CD4-positive, CD25-positive, alpha-beta regulatory T cell (primary cell): ENCODE measurements around the gene TCTN2. TPM values are rescaled to one million over a fixed set of nuclear protein-coding genes. Genes with fewer than 3 reads are reported as not detected.

Experiments
- ATAC-seq, 2 donors: fragments of 150-1000 bp; cut with Tn5 transposase; one replicate each; pipeline ENCODE4 v1.10.0; 2021; ENCODE audit warnings: low read depth in 2 of 2, moderate number of reproducible peaks in 2 of 2, moderate library complexity in 1 of 2
- DNase-seq, 3 donors: peaks; one replicate each; pipeline versions ENCODE4 v3.0.0 to v3.0.0-alpha.2; 2012 to 2022; ENCODE audit warnings: mixed read lengths in 1 of 3
- H3K27ac ChIP-seq: one replicate; pipeline ENCODE4 v1.7.0; 2013; ENCODE audit warnings: mild to moderate bottlenecking, low read length; ENCODE audit not compliant: insufficient read depth, poor library complexity, severe bottlenecking
- H3K27me3 ChIP-seq: one replicate; pipeline ENCODE4 v1.7.0; 2013; ENCODE audit warnings: low read length; ENCODE audit not compliant: control insufficient read depth, insufficient read depth
- H3K36me3 ChIP-seq: one replicate; pipeline ENCODE4 v1.7.0; 2013; ENCODE audit warnings: mild to moderate bottlenecking, low read length, moderate library complexity; ENCODE audit not compliant: control insufficient read depth, insufficient read depth
- H3K4me1 ChIP-seq: 2 replicates; pipeline ENCODE4 v1.7.0; 2013; ENCODE audit warnings: mild to moderate bottlenecking, low read length; ENCODE audit not compliant: insufficient read depth, control insufficient read depth, poor library complexity, severe bottlenecking
- H3K4me3 ChIP-seq: one replicate; pipeline ENCODE4 v1.7.0; 2013; ENCODE audit warnings: low read depth, mild to moderate bottlenecking, low read length, moderate library complexity
- H3K9me3 ChIP-seq, 2 experiments: 1 replicate in 1 of 2; 2 replicates in 1 of 2; pipeline ENCODE4 v1.7.0; 2013; ENCODE audit warnings: low read length in 2 of 2, mild to moderate bottlenecking in 1 of 2, moderate library complexity in 1 of 2; ENCODE audit not compliant: control insufficient read depth in 2 of 2
- H3K27ac Mint-ChIP-seq, 3 donors: one replicate each; pipeline ENCODE4 v1.8.0; 2020 to 2022; ENCODE audit warnings: mild to moderate bottlenecking in 3 of 3, mixed read lengths in 3 of 3, moderate library complexity in 2 of 3
- H3K27me3 Mint-ChIP-seq: one replicate; pipeline ENCODE4 v1.8.0; 2022; ENCODE audit warnings: mild to moderate bottlenecking, mixed read lengths
- H3K36me3 Mint-ChIP-seq: one replicate; pipeline ENCODE4 v1.8.0; 2020; ENCODE audit warnings: mixed read lengths
- H3K4me1 Mint-ChIP-seq, 4 donors: one replicate each; pipeline ENCODE4 v1.8.0; 2020 to 2022; ENCODE audit warnings: mixed read lengths in 4 of 4, mild to moderate bottlenecking in 1 of 4
- H3K4me3 Mint-ChIP-seq, 4 donors: one replicate each; pipeline ENCODE4 v1.8.0; 2020 to 2022; ENCODE audit warnings: mild to moderate bottlenecking in 4 of 4, mixed read lengths in 4 of 4, moderate library complexity in 3 of 4
- H3K9me3 Mint-ChIP-seq, 7 donors: one replicate each; pipeline ENCODE4 v1.8.0; 2020 to 2022; ENCODE audit warnings: mixed read lengths in 7 of 7, mild to moderate bottlenecking in 3 of 7, moderate library complexity in 2 of 7
- polyA plus RNA-seq, 4 donors: library from polyadenylated mRNA; unstranded; fragments of 300-500 nt; fragmentation: Illumina TruSeq; gene quantifications; one replicate each; pipeline ENCODE4 v1.2.3, GENCODE V29; 2021
- total RNA-seq: library from RNA; stranded (reverse); gene quantifications from one replicate; pipeline ENCODE4 v1.2.3, GENCODE V29; 2022

TCTN2 gene
- total and polyA plus RNA-seq, 5 donors from 2014 or later = 0.11 to 3.7 (median 1.4) TPM

GRCh38 chr12:123696207-123696606 is 25.3 kb downstream of the TCTN2 start:
- Mint-ChIP-seq H3K27me3 (no peaks in the 10 kb centered on the region), H3K9me3 (no peaks in the 10 kb centered on the region), H3K4me1 (no peaks in the 10 kb centered on the region), H3K4me3 (no peak overlapping the region), H3K36me3 (peaks cover 28% of the 10 kb centered on the region), H3K27ac (no peak overlapping the region)
- H3K27ac ChIP-seq = no peak overlapping the region
- no peaks in the 10 kb centered on the region for H3K4me1 ChIP-seq
- H3K36me3 ChIP-seq = peaks cover 3% of the 10 kb centered on the region
- H3K9me3 ChIP-seq = no peaks in the 10 kb centered on the region
- H3K27me3 ChIP-seq = no peaks in the 10 kb centered on the region
- DNase-seq (no peak), ATAC-seq (no peak)
- no peak overlapping the region for H3K4me3 ChIP-seq

DNA sequence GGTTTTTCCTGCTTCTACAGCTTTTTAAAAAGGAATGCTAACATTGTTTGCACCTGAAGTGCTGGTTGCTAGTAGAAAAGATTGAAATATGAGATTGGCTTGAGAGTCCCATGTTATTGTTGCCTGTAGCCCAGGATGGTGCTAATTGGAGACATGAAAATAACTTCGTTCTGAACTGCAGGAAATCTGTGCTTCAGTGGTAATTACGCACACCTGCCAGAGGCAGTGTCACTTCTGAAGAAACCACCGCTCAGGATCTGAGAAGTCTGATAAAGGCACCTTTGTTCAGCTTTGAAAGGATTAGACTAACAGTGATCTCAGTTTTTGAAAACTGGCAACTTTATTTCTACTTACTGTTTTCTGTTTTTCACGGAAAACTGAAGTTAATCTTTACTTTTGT is 25.7 kb downstream of the TCTN2 start:
- no peaks in the 10 kb centered on the region for H3K4me1 ChIP-seq
- no peak overlapping the region for H3K4me3 ChIP-seq
- H3K27ac ChIP-seq = no peak overlapping the region
- peaks cover 3% of the 10 kb centered on the region for H3K36me3 ChIP-seq
- no peak for DNase-seq
- Mint-ChIP-seq H3K36me3 (peaks cover 25% of the 10 kb centered on the region), H3K27me3 (no peaks in the 10 kb centered on the region), H3K9me3 (no peaks in the 10 kb centered on the region), H3K27ac (no peak overlapping the region), H3K4me3 (peak overlapping the region in 1 of 4 donors; percentile 4), H3K4me1 (no peaks in the 10 kb centered on the region)
- no peaks in the 10 kb centered on the region for H3K27me3 ChIP-seq
- H3K9me3 ChIP-seq = no peaks in the 10 kb centered on the region
- ATAC-seq = no peak

- no peak overlapping the region for H3K4me3 Mint-ChIP-seq
- H3K27ac Mint-ChIP-seq = no peak overlapping the region
- Histone ChIP-seq H3K9me3 (no peaks in the 10 kb centered on the region), H3K27me3 (no peaks in the 10 kb centered on the region), H3K4me1 (no peaks in the 10 kb centered on the region), H3K27ac (no peak overlapping the region), H3K36me3 (no peaks in the 10 kb centered on the region), H3K4me3 (no peak overlapping the region)
- peaks cover 18% of the 10 kb centered on the region for H3K36me3 Mint-ChIP-seq
- H3K9me3 Mint-ChIP-seq = no peaks in the 10 kb centered on the region
- peaks cover 0 to 2% (median 0%) of the 10 kb centered on the region in 4 donors for H3K4me1 Mint-ChIP-seq
- no peaks in the 10 kb centered on the region for H3K27me3 Mint-ChIP-seq
- DNase-seq (no peak), ATAC-seq (no peak)
Measured at GRCh38 chr12:123705935-123706334, 35.0 kb downstream of the TCTN2 start.

- Histone ChIP-seq H3K36me3 (no peaks in the 10 kb centered on the region), H3K4me1 (peaks cover 5% of the 10 kb centered on the region), H3K27me3 (no peaks in the 10 kb centered on the region), H3K4me3 (no peak overlapping the region), H3K9me3 (no peaks in the 10 kb centered on the region), H3K27ac (no peak overlapping the region)
- H3K36me3 Mint-ChIP-seq = peaks cover 13% of the 10 kb centered on the region
- H3K9me3 Mint-ChIP-seq = no peaks in the 10 kb centered on the region
- no peak for ATAC-seq
- no peak for DNase-seq
- no peak overlapping the region for H3K27ac Mint-ChIP-seq
- peaks cover 0 to 13% (median 3%) of the 10 kb centered on the region in 4 donors for H3K4me1 Mint-ChIP-seq
- H3K4me3 Mint-ChIP-seq = peak overlapping the region in 2 of 4 donors; percentile 32 to 41
- no peaks in the 10 kb centered on the region for H3K27me3 Mint-ChIP-seq
Measured at GRCh38 chr12:123707466-123707865, 36.6 kb downstream of the TCTN2 start.

DNA sequence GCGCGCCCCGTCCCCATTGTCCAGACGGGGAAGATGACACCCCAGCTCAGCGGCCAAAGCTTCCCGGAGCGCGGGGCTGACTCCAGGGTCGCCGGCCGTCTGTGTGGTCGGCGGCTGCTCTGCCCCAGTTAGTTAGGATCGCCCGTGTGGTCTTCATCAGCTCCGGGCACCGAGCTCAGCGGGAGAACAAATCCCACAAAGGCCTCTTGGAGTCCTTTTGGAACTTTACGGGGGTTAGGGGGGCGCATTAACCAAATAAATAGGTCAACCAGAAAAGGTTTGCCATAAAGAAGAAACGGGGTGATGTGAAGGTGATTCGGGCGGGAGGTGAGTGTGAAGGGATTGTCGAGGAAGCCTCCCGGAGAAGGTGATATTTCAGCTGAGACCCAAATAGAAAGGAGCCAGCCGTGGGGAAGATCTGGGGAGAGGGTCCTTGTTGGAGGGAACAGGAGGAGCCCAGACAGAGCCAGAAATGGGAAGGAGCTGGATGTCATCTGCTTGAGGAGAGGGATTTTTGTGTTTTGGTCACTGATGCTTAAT is 41.9 kb downstream of the TCTN2 start:
- Histone ChIP-seq H3K4me3 (peak overlapping the region; percentile 84), H3K27me3 (no peaks in the 10 kb centered on the region), H3K4me1 (peaks cover 28% of the 10 kb centered on the region), H3K9me3 (no peaks in the 10 kb centered on the region), H3K27ac (peak overlapping the region; percentile 61), H3K36me3 (no peaks in the 10 kb centered on the region)
- no peaks in the 10 kb centered on the region for H3K36me3 Mint-ChIP-seq
- peak overlapping the region; percentile 85 to 92 (median 88) for H3K4me3 Mint-ChIP-seq
- peak overlapping the region; percentile 39 to 89 (median 85) for H3K27ac Mint-ChIP-seq
- DNase-seq = peak in 1 of 3 donors; percentile 5
- ATAC-seq = no peak
- peaks cover 18 to 44% (median 29%) of the 10 kb centered on the region in 4 donors for H3K4me1 Mint-ChIP-seq
- peaks cover 6% of the 10 kb centered on the region for H3K27me3 Mint-ChIP-seq
- no peaks in the 10 kb centered on the region for H3K9me3 Mint-ChIP-seq

DNA sequence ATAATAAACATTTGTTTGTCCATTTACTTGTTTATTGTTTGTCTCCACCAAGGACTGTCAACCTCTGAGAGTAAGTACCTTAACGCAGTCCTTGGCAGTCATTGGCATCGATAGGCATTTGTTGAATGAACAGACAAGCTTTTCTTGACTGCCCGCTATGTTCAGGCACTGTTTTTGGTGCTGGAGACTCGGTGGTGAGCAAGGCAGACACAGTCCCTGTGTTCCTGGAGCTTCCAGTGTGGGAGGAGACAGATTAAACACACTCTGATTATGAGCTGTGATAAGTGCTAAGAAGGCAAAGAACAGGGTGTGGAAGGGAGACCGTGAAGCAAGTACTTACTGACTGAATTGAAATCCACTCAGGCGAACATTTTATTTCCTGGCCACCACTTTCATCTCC is 42.5 kb downstream of the TCTN2 start:
- Mint-ChIP-seq H3K9me3 (no peaks in the 10 kb centered on the region), H3K27me3 (peaks cover 6% of the 10 kb centered on the region), H3K4me1 (peaks cover 18 to 44% (median 29%) of the 10 kb centered on the region in 4 donors), H3K27ac (peak overlapping the region in 2 of 3 donors; percentile 85 to 89), H3K36me3 (no peaks in the 10 kb centered on the region), H3K4me3 (peak overlapping the region; percentile 85 to 92 (median 88))
- Histone ChIP-seq H3K4me1 (peaks cover 28% of the 10 kb centered on the region), H3K27ac (no peak overlapping the region), H3K36me3 (no peaks in the 10 kb centered on the region), H3K27me3 (no peaks in the 10 kb centered on the region), H3K4me3 (peak overlapping the region; percentile 84), H3K9me3 (no peaks in the 10 kb centered on the region)
- no peak for ATAC-seq
- DNase-seq = peak in 1 of 3 donors; percentile 41

- H3K27ac ChIP-seq = no peak overlapping the region
- H3K4me3 ChIP-seq = peak overlapping the region; percentile 84
- DNase-seq = peak in 2 of 3 donors; percentile 12 to 48
Measured at GRCh38 chr12:123713823-123714585, 43.1 kb downstream of the TCTN2 start.

More at GRCh38 chr12:123713823-123714585, 43.1 kb downstream of the TCTN2 start:
- peaks cover 28% of the 10 kb centered on the region for H3K4me1 ChIP-seq
- no peaks in the 10 kb centered on the region for H3K9me3 Mint-ChIP-seq
- peak overlapping the region; percentile 85 to 92 (median 88) for H3K4me3 Mint-ChIP-seq
- peak overlapping the region; percentile 78 to 85 (median 81) for H3K27ac Mint-ChIP-seq
- ATAC-seq = no peak
- H3K36me3 ChIP-seq = peaks cover under 1% of the 10 kb centered on the region
- no peaks in the 10 kb centered on the region for H3K36me3 Mint-ChIP-seq
- no peaks in the 10 kb centered on the region for H3K27me3 ChIP-seq
- H3K27me3 Mint-ChIP-seq = peaks cover 6% of the 10 kb centered on the region
- H3K9me3 ChIP-seq = no peaks in the 10 kb centered on the region
- H3K4me1 Mint-ChIP-seq = peaks cover 18 to 44% (median 29%) of the 10 kb centered on the region in 4 donors
